Osteocyte (in vitro differentiated cells): ENCODE data around the gene PGRMC2. TPM values are rescaled to one million over a fixed set of nuclear protein-coding genes. Genes with fewer than 3 reads are reported as not detected.
A peak's percentile ranks its signal among the peaks of the same experiment; 100 is the strongest.

Experiments
- DNase-seq: peaks from one replicate; pipeline ENCODE4 v3.0.0; 2021; ENCODE audit warnings: mixed read lengths; ENCODE audit not compliant: unreplicated experiment; ENCODE audit errors: extremely low spot score
- H3K27ac Mint-ChIP-seq: one replicate; pipeline ENCODE4 v1.8.0; 2021; ENCODE audit warnings: mild to moderate bottlenecking, mixed read lengths; ENCODE audit not compliant: unreplicated experiment
- H3K27me3 Mint-ChIP-seq: one replicate; pipeline ENCODE4 v1.8.0; 2021; ENCODE audit warnings: mixed read lengths; ENCODE audit not compliant: unreplicated experiment
- H3K36me3 Mint-ChIP-seq: one replicate; pipeline ENCODE4 v1.8.0; 2021; ENCODE audit warnings: mixed read lengths; ENCODE audit not compliant: unreplicated experiment
- H3K4me1 Mint-ChIP-seq: one replicate; pipeline ENCODE4 v1.8.0; 2021; ENCODE audit warnings: mixed read lengths; ENCODE audit not compliant: unreplicated experiment
- H3K4me3 Mint-ChIP-seq: one replicate; pipeline ENCODE4 v1.8.0; 2021; ENCODE audit warnings: mild to moderate bottlenecking, moderate library complexity, mixed read lengths; ENCODE audit not compliant: unreplicated experiment
- H3K9me3 Mint-ChIP-seq: one replicate; pipeline ENCODE4 v1.8.0; 2021; ENCODE audit warnings: mixed read lengths; ENCODE audit not compliant: unreplicated experiment
- CTCF ChIP-seq: fragments of 200-600 bp; sonication (generic); IDR thresholded peaks from 2 replicates; pipeline ENCODE4 v1.5.0; 2021; ENCODE audit warnings: antibody characterized with exemption, mild to moderate bottlenecking, moderate library complexity
- total RNA-seq: library from RNA; stranded (reverse); gene quantifications from 2 replicates; pipeline ENCODE4 v1.2.1, GENCODE V29; 2021

The PGRMC2 gene
- total RNA-seq, 1 donor from 2014 or later = 79.2 TPM

- peak overlapping the region; percentile 90 for H3K27ac Mint-ChIP-seq
Observed at GRCh38 chr4:128288689-128289106, 1.1 kb upstream of the PGRMC2 start.

GRCh38 chr4:128287871-128288688 is 467 bp upstream of the PGRMC2 start:
- peaks cover 6% of the 10 kb centered on the region for H3K36me3 Mint-ChIP-seq
- peak; percentile 34 for TF ChIP-seq CTCF

More at GRCh38 chr4:128288689-128289106, 1.1 kb upstream of the PGRMC2 start:
- Mint-ChIP-seq H3K27me3 (no peaks in the 10 kb centered on the region), H3K36me3 (peaks cover 4% of the 10 kb centered on the region), H3K9me3 (no peaks in the 10 kb centered on the region), H3K4me3 (peak overlapping the region; percentile 89), H3K4me1 (peaks cover 29% of the 10 kb centered on the region)
- DNase-seq = no peak
- no peak for TF ChIP-seq CTCF

GRCh38 chr4:128286474-128287058 is 1.0 kb downstream of the PGRMC2 start:
- H3K27me3 Mint-ChIP-seq = no peaks in the 10 kb centered on the region
- H3K4me3 Mint-ChIP-seq = peak overlapping the region; percentile 89
- H3K9me3 Mint-ChIP-seq = no peaks in the 10 kb centered on the region
- DNase-seq = no peak
- peak overlapping the region; percentile 87 for H3K27ac Mint-ChIP-seq
- peaks cover 10% of the 10 kb centered on the region for H3K36me3 Mint-ChIP-seq
- H3K4me1 Mint-ChIP-seq = peaks cover 33% of the 10 kb centered on the region
- TF ChIP-seq CTCF = no peak

More at GRCh38 chr4:128287871-128288688, 467 bp upstream of the PGRMC2 start:
- peak overlapping the region; percentile 90 for H3K27ac Mint-ChIP-seq
- peak; percentile 100 for DNase-seq
- no peaks in the 10 kb centered on the region for H3K9me3 Mint-ChIP-seq
- H3K4me1 Mint-ChIP-seq = peaks cover 29% of the 10 kb centered on the region
- peak overlapping the region; percentile 89 for H3K4me3 Mint-ChIP-seq
- H3K27me3 Mint-ChIP-seq = no peaks in the 10 kb centered on the region

GRCh38 chr4:128285085-128285997 is 2.3 kb downstream of the PGRMC2 start:
- DNase-seq = no peak
- Mint-ChIP-seq H3K4me3 (peak overlapping the region; percentile 89), H3K27me3 (no peaks in the 10 kb centered on the region), H3K4me1 (peaks cover 40% of the 10 kb centered on the region), H3K36me3 (peaks cover 18% of the 10 kb centered on the region), H3K27ac (peak overlapping the region; percentile 87), H3K9me3 (no peaks in the 10 kb centered on the region)
- no peak for TF ChIP-seq CTCF
